SH-SY5Y (cell line): Measurements from ENCODE around the gene GCAT.

Experiments used
- GATA2 ChIP-seq: IDR thresholded peaks from 2 replicates; pipeline ENCODE4 v1.6.1; 2011; ENCODE audit warnings: mild to moderate bottlenecking, low read depth, low read length
- GATA3 ChIP-seq: IDR thresholded peaks from 2 replicates; pipeline ENCODE4 v1.6.1; 2011; ENCODE audit warnings: low read depth, mild to moderate bottlenecking, low read length, moderate library complexity

GRCh38 chr22:37823134-37823985 lies 15.6 kb downstream of the GCAT start, which contains the start of gene GALR3:
- TF ChIP-seq GATA2 (no peak), GATA3 (no peak)
